ENCODE data around the gene MYADM.

GRCh38 chr19:53819861-53820260 is 47.8 kb upstream of the MYADM start:
- TF ChIP-seq EZH2 (IDR thresholded peaks at IDR 0.05) (no peak), POLR2AphosphoS5 (IDR thresholded peaks at IDR 0.05; ENCODE audit: borderline replicate concordance, low read depth, low read length) (no peak), FOXP2 (optimal IDR thresholded peaks at IDR 0.05; ENCODE audit: control extremely low read depth, extremely low read length, insufficient read depth) (no peak)

All from SK-N-MC (cell line).